Fibroblast of the conjunctiva (primary cell): ENCODE measurements around the gene MMP21.

Source experiments
- DNase-seq: peaks from one replicate; pipeline ENCODE4 v3.0.0-alpha.2; 2010; ENCODE audit warnings: low read depth

Gene MMP21

GRCh38 chr10:125792342-125793300 is 17.0 kb upstream of the MMP21 start:
- DNase-seq, result no peak

- DNase-seq, result no peak
Observed at GRCh38 chr10:125788156-125789034, 12.8 kb upstream of the MMP21 start.

- no peak for DNase-seq
Observed at GRCh38 chr10:125785791-125786190, 10.2 kb upstream of the MMP21 start.

GRCh38 chr10:125783957-125784356 is 8.3 kb upstream of the MMP21 start:
- DNase-seq, result no peak

- DNase-seq, result no peak
Observed at GRCh38 chr10:125783408-125783807, 7.8 kb upstream of the MMP21 start.

- no peak for DNase-seq
Observed at GRCh38 chr10:125782616-125783015, 7.0 kb upstream of the MMP21 start.

GRCh38 chr10:125782054-125782453 is 6.4 kb upstream of the MMP21 start:
- DNase-seq, result no peak

GRCh38 chr10:125781374-125781773 is 5.8 kb upstream of the MMP21 start:
- DNase-seq, result no peak

GRCh38 chr10:125779403-125780327 is 4.0 kb upstream of the MMP21 start:
- DNase-seq, result no peak

- no peak for DNase-seq
Observed at GRCh38 chr10:125778556-125778955, 2.9 kb upstream of the MMP21 start.

- no peak for DNase-seq
Observed at GRCh38 chr10:125777806-125778205, 2.2 kb upstream of the MMP21 start.

GRCh38 chr10:125774581-125775191 is 935 bp downstream of the MMP21 start:
- no peak for DNase-seq

GRCh38 chr10:125773687-125774543 is 1.7 kb downstream of the MMP21 start:
- no peak for DNase-seq

- DNase-seq, result no peak
Observed at GRCh38 chr10:125772864-125773180, 2.8 kb downstream of the MMP21 start.

- DNase-seq, result no peak
Observed at GRCh38 chr10:125772112-125772863, 3.3 kb downstream of the MMP21 start.

- DNase-seq, result no peak
Observed at GRCh38 chr10:125770844-125771243, 4.8 kb downstream of the MMP21 start.

- DNase-seq, result no peak
Observed at GRCh38 chr10:125769175-125769574, 6.4 kb downstream of the MMP21 start.

- DNase-seq, result peak; percentile 53
Observed at GRCh38 chr10:125768219-125768855, 7.3 kb downstream of the MMP21 start.

- no peak for DNase-seq
Observed at GRCh38 chr10:125766511-125766910, 9.1 kb downstream of the MMP21 start.
